CD14-positive monocyte (primary cell): ENCODE results near the gene DGKH. TPM values are rescaled to one million over a fixed set of nuclear protein-coding genes. Genes with fewer than 3 reads are reported as not detected.

Source experiments
- DNase-seq, 3 donors: peaks; one replicate each; pipeline ENCODE4 v3.0.0-alpha.2; 2011 to 2022
- H2AFZ ChIP-seq: 2 replicates; pipeline ENCODE4 v1.6.0; 2012; ENCODE audit warnings: mild to moderate bottlenecking, low read depth, low read length, inconsistent platforms; ENCODE audit not compliant: insufficient read depth, poor library complexity, severe bottlenecking
- H3K27ac ChIP-seq, 2 donors: 1 replicate in 1 of 2; 2 replicates in 1 of 2; pipeline ENCODE4 v1.5.1; 2012 to 2013; ENCODE audit warnings: low read length in 2 of 2, control low read depth in 1 of 2, inconsistent platforms in 1 of 2, low read depth in 1 of 2, mild to moderate bottlenecking in 1 of 2
- H3K27me3 ChIP-seq, 2 donors: one replicate each; pipeline versions ENCODE4 v1.6.0 to v1.6.1; 2011 to 2013; ENCODE audit warnings: low read length in 2 of 2; ENCODE audit not compliant: control insufficient read depth in 2 of 2, insufficient read depth in 2 of 2
- H3K36me3 ChIP-seq, 2 donors: replicated peaks in 1 of 2; 1 replicate in 1 of 2; 2 replicates in 1 of 2; pipeline versions ENCODE4 v1.5.1 to v1.6.1; 2012 to 2013; ENCODE audit warnings: low read length in 2 of 2, control low read depth in 1 of 2, inconsistent platforms in 1 of 2, mild to moderate bottlenecking in 1 of 2; ENCODE audit not compliant: insufficient read depth in 2 of 2, control insufficient read depth in 1 of 2
- H3K4me1 ChIP-seq, 2 donors: 1 replicate in 1 of 2; 2 replicates in 1 of 2; pipeline versions ENCODE4 v1.5.1 to v1.6.1; 2012 to 2013; ENCODE audit warnings: low read length in 2 of 2, control low read depth in 1 of 2, inconsistent platforms in 1 of 2, mild to moderate bottlenecking in 1 of 2, moderate library complexity in 1 of 2; ENCODE audit not compliant: insufficient read depth in 2 of 2, control insufficient read depth in 1 of 2
- H3K4me2 ChIP-seq: replicated peaks from 2 replicates; pipeline ENCODE3; 2012; ENCODE audit warnings: low read length, moderate library complexity, mild to moderate bottlenecking; ENCODE audit not compliant: poor library complexity, severe bottlenecking; ENCODE audit errors: extremely low read depth
- H3K4me3 ChIP-seq, 3 experiments: fragments of 200-600 bp in 1 of 3; sonication (generic) in 1 of 3; replicated peaks in 1 of 3; 1 replicate in 2 of 3; 2 replicates in 1 of 3; pipeline ENCODE4 v1.5.1; 2011 to 2013; ENCODE audit warnings: low read length in 3 of 3, mild to moderate bottlenecking in 3 of 3, control low read depth in 2 of 3, low read depth in 2 of 3, inconsistent platforms in 1 of 3, moderate library complexity in 1 of 3
- H3K79me2 ChIP-seq: 2 replicates; pipeline ENCODE4 v1.6.0; 2012; ENCODE audit warnings: mild to moderate bottlenecking, control low read depth, inconsistent platforms, low read length, moderate library complexity; ENCODE audit not compliant: insufficient read depth
- H3K9ac ChIP-seq: 2 replicates; pipeline ENCODE4 v1.6.0; 2017; ENCODE audit warnings: low read length, mild to moderate bottlenecking; ENCODE audit not compliant: insufficient read depth, poor library complexity, severe bottlenecking
- H3K9me3 ChIP-seq, 2 donors: replicated peaks in 1 of 2; 1 replicate in 1 of 2; 2 replicates in 1 of 2; pipeline versions ENCODE4 v1.5.1 to v1.6.1; 2012 to 2013; ENCODE audit warnings: low read length in 2 of 2, control low read depth in 1 of 2; ENCODE audit not compliant: control insufficient read depth in 1 of 2, insufficient read depth in 1 of 2
- H4K20me1 ChIP-seq: 2 replicates; pipeline ENCODE4 v1.6.0; 2012; ENCODE audit warnings: mild to moderate bottlenecking, low read length, control low read depth, moderate library complexity; ENCODE audit not compliant: insufficient read depth
- H3K27ac Mint-ChIP-seq, 7 donors: one replicate each; pipeline ENCODE4 v1.8.0; 2020; ENCODE audit warnings: mild to moderate bottlenecking in 7 of 7, mixed read lengths in 7 of 7, moderate library complexity in 6 of 7, inconsistent platforms in 2 of 7
- H3K27me3 Mint-ChIP-seq, 3 donors: one replicate each; pipeline ENCODE4 v1.8.0; 2021 to 2022; ENCODE audit warnings: low read depth in 3 of 3, mild to moderate bottlenecking in 3 of 3, mixed read lengths in 3 of 3, moderate library complexity in 3 of 3, inconsistent platforms in 1 of 3
- H3K36me3 Mint-ChIP-seq, 2 donors: one replicate each; pipeline ENCODE4 v1.8.0; 2020; ENCODE audit warnings: mixed read lengths in 2 of 2, inconsistent platforms in 1 of 2, mild to moderate bottlenecking in 1 of 2
- H3K4me1 Mint-ChIP-seq: one replicate; pipeline ENCODE4 v1.8.0; 2020; ENCODE audit warnings: mild to moderate bottlenecking, mixed read lengths
- H3K4me3 Mint-ChIP-seq, 2 donors: one replicate each; pipeline ENCODE4 v1.8.0; 2020; ENCODE audit warnings: mild to moderate bottlenecking in 2 of 2, mixed read lengths in 2 of 2, moderate library complexity in 1 of 2
- H3K9me3 Mint-ChIP-seq, 7 donors: one replicate each; pipeline ENCODE4 v1.8.0; 2020 to 2022; ENCODE audit warnings: mixed read lengths in 7 of 7, mild to moderate bottlenecking in 6 of 7, moderate library complexity in 6 of 7, inconsistent platforms in 2 of 7
- WGBS: methylation state at CpG from one replicate; pipeline ENCODE4 v1.1.5; 2013; ENCODE audit warnings: missing lambda C conversion rate; ENCODE audit not compliant: insufficient coverage; 5-methylcytosine and 5-hydroxymethylcytosine counted together
- intact Hi-C, 2 donors: fragments of 100-400 bp; cut with micrococcal nuclease; formaldehyde crosslinking; loops; one replicate each; pipeline versions ENCODE4 v1.15.0 to v1.15.1; 2023
- polyA minus RNA-seq: library from RNA; depleted of rRNA, polyadenylated mRNA; stranded (reverse); fragments of >200 nt; gene quantifications from 2 replicates; pipeline ENCODE4 v1.2.3, GENCODE V29; 2012
- polyA plus RNA-seq, 3 donors: library from polyadenylated mRNA; depleted of rRNA in 1 of 3; unstranded in 2 of 3; stranded (reverse) in 1 of 3; fragments of 300-500 nt in 2 of 3; fragments of >200 nt in 1 of 3; fragmentation: Illumina TruSeq in 2 of 3; gene quantifications; 1 replicate in 2 of 3; 2 replicates in 1 of 3; pipeline ENCODE4 v1.2.3, GENCODE V29; 2012 to 2021
- total RNA-seq, 12 experiments: library from RNA in 1 of 12; stranded (reverse) in 1 of 12; fragments of 120-200 nt in 1 of 12; gene quantifications; one replicate each; pipeline ENCODE4 v1.2.4 and lab custom pipeline; 2013 to 2026; ENCODE audit warnings: mixed read lengths in 6 of 12, inconsistent platforms in 1 of 12
- TF ChIP-seq, protein P1 (sequence below): fragments of 200-600 bp; IDR thresholded peaks from one replicate; pipeline ENCODE4 v1.8.0; 2022; ENCODE audit warnings: antibody characterized with exemption, mild to moderate bottlenecking

Gene DGKH, protein sequence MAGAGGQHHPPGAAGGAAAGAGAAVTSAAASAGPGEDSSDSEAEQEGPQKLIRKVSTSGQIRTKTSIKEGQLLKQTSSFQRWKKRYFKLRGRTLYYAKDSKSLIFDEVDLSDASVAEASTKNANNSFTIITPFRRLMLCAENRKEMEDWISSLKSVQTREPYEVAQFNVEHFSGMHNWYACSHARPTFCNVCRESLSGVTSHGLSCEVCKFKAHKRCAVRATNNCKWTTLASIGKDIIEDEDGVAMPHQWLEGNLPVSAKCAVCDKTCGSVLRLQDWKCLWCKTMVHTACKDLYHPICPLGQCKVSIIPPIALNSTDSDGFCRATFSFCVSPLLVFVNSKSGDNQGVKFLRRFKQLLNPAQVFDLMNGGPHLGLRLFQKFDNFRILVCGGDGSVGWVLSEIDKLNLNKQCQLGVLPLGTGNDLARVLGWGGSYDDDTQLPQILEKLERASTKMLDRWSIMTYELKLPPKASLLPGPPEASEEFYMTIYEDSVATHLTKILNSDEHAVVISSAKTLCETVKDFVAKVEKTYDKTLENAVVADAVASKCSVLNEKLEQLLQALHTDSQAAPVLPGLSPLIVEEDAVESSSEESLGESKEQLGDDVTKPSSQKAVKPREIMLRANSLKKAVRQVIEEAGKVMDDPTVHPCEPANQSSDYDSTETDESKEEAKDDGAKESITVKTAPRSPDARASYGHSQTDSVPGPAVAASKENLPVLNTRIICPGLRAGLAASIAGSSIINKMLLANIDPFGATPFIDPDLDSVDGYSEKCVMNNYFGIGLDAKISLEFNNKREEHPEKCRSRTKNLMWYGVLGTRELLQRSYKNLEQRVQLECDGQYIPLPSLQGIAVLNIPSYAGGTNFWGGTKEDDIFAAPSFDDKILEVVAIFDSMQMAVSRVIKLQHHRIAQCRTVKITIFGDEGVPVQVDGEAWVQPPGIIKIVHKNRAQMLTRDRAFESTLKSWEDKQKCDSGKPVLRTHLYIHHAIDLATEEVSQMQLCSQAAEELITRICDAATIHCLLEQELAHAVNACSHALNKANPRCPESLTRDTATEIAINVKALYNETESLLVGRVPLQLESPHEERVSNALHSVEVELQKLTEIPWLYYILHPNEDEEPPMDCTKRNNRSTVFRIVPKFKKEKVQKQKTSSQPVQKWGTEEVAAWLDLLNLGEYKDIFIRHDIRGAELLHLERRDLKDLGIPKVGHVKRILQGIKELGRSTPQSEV
- 1.1 TPM for total RNA-seq (2013)
- polyA plus RNA-seq = under 1 TPM; 0.10 to 0.79 (median 0.15) TPM
- 0.97 and 1.4 TPM in 2 replicates for polyA minus RNA-seq
- 8.5 to 37.9 (median 16.6) reads per million in 11 experiments for total RNA-seq (lab: John Stamatoyannopoulos, UW)

DNA sequence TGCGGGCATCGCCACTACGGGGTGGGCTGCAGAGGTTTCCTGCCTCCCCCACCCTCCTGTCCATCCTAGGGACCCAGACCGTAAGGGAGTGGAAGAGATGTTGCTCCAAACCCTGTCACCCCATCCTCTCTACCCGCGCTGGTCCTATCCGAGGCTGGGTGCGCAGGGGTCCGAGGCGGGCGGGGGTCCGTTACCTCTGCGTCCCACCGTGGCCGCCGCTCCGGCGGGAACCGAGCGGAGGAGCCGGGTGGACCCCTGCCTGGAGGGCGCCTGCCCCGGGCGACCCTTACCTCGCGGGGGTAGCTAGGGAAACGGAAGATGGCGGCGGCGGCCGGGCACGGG lies at the start of gene DGKH:
DGKH (plus strand) TSS at position 307 of the 342 bp plus-strand sequence. CDS start 126 bp downstream, outside the sequence.
- intact Hi-C loops = loop anchor here in 1 of 2 donors (10.0 kb wide), 1 partner anchor 384 kb away; no protein-coding TSS in a partner anchor
- no peak for DNase-seq
- Mint-ChIP-seq H3K9me3 (peaks cover 0 to 9% (median 2%) of the 10 kb centered on the region in 7 donors), H3K27ac (peak within 1 kb of the TSS in 2 of 7 donors; percentile 73 to 77), H3K27me3 (peaks cover 36 to 56% (median 41%) of the 10 kb centered on the region in 3 donors), H3K36me3 (peaks cover 0 to 3% of the 10 kb centered on the region in 2 donors), H3K4me3 (peak within 1 kb of the TSS; percentile 82 to 94), H3K4me1 (peaks cover 15% of the 10 kb centered on the region)
- peak within 1 kb of the TSS; percentile 94 for H3K4me2 ChIP-seq
- no peaks in the 10 kb centered on the region for H3K36me3 ChIP-seq
- TF ChIP-seq, protein P1, sequence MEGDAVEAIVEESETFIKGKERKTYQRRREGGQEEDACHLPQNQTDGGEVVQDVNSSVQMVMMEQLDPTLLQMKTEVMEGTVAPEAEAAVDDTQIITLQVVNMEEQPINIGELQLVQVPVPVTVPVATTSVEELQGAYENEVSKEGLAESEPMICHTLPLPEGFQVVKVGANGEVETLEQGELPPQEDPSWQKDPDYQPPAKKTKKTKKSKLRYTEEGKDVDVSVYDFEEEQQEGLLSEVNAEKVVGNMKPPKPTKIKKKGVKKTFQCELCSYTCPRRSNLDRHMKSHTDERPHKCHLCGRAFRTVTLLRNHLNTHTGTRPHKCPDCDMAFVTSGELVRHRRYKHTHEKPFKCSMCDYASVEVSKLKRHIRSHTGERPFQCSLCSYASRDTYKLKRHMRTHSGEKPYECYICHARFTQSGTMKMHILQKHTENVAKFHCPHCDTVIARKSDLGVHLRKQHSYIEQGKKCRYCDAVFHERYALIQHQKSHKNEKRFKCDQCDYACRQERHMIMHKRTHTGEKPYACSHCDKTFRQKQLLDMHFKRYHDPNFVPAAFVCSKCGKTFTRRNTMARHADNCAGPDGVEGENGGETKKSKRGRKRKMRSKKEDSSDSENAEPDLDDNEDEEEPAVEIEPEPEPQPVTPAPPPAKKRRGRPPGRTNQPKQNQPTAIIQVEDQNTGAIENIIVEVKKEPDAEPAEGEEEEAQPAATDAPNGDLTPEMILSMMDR = peak; percentile 10
- no peaks in the 10 kb centered on the region for H3K79me2 ChIP-seq
- H3K4me3 ChIP-seq = peak within 1 kb of the TSS; percentile 50 to 86 (median 83)
- WGBS = 0% methylated on average over 26 of the region's 32 CpGs
- peak within 1 kb of the TSS; percentile 92 for H2AFZ ChIP-seq
- H3K27ac ChIP-seq = no peak within 1 kb of the TSS
- H3K27me3 ChIP-seq = peaks cover 20 to 59% of the 10 kb centered on the region in 2 donors
- peak within 1 kb of the TSS; percentile 55 for H3K9ac ChIP-seq
- H3K9me3 ChIP-seq = no peaks in the 10 kb centered on the region
- peaks cover 18 to 25% of the 10 kb centered on the region in 2 donors for H3K4me1 ChIP-seq
- no peaks in the 10 kb centered on the region for H4K20me1 ChIP-seq
